Activated CD8-positive, alpha-beta memory T cell treated with anti-CD3 and anti-CD28 coated beads for 4 hours (primary cell): Measurements from ENCODE around the gene FBXL4.
A peak's percentile ranks its signal among the peaks of the same experiment; 100 is the strongest.

Source experiments
- DNase-seq, 2 donors: peaks; one replicate each; pipeline ENCODE4 v3.0.0-alpha.2; 2020; ENCODE audit warnings: low read depth in 2 of 2

FBXL4 gene

GRCh38 chr6:98838975-98839374 lies 108.8 kb downstream of the FBXL4 start:
- DNase-seq, result no peak

- DNase-seq, result no peak
These were observed 109.7 kb downstream of the FBXL4 start for GRCh38 chr6:98838032-98838431.

GRCh38 chr6:98836962-98837944 lies 110.5 kb downstream of the FBXL4 start:
- no peak for DNase-seq

GRCh38 chr6:98836025-98836961 lies 111.5 kb downstream of the FBXL4 start:
- no peak for DNase-seq

- no peak for DNase-seq
These were observed 112.4 kb downstream of the FBXL4 start for GRCh38 chr6:98835149-98836024.

- DNase-seq, result peak; percentile 24 to 39
These were observed 113.4 kb downstream of the FBXL4 start, which contains the start of gene POU3F2 for GRCh38 chr6:98834060-98835031. POU3F2 (plus strand) TSS chr6:98834574; CDS start chr6:98834874, 300 bp downstream.

- no peak for DNase-seq
These were observed 114.3 kb downstream of the FBXL4 start for GRCh38 chr6:98833307-98834059.

- DNase-seq, result no peak
These were observed 114.8 kb downstream of the FBXL4 start for GRCh38 chr6:98833057-98833306.

GRCh38 chr6:98832284-98833056 lies 115.3 kb downstream of the FBXL4 start:
- no peak for DNase-seq

- DNase-seq, result no peak
These were observed 115.8 kb downstream of the FBXL4 start for GRCh38 chr6:98831959-98832283.

- DNase-seq, result no peak
These were observed 116.4 kb downstream of the FBXL4 start for GRCh38 chr6:98831057-98831958.

- no peak for DNase-seq
These were observed 117.6 kb downstream of the FBXL4 start for GRCh38 chr6:98830146-98830545.

- DNase-seq, result no peak
These were observed 118.8 kb downstream of the FBXL4 start for GRCh38 chr6:98828941-98829411.

- DNase-seq, result no peak
These were observed 119.4 kb downstream of the FBXL4 start for GRCh38 chr6:98828211-98828788.

- DNase-seq, result no peak
These were observed 120.2 kb downstream of the FBXL4 start for GRCh38 chr6:98827295-98828159.

- DNase-seq, result no peak
These were observed 122.0 kb downstream of the FBXL4 start for GRCh38 chr6:98825600-98826230.
